Psoas muscle (tissue), 8 donors: ENCODE data around the gene LLCFC1. TPM values are rescaled to one million over a fixed set of nuclear protein-coding genes. Genes with fewer than 3 reads are reported as not detected.

Experiments used
- ATAC-seq, 4 donors: fragments of 200-7000 bp; cut with Tn5 transposase; one replicate each; pipeline ENCODE4 v1.9.1; 2020; ENCODE audit warnings: moderate library complexity in 3 of 4, mild to moderate bottlenecking in 2 of 4
- DNase-seq, 2 donors: peaks; one replicate each; pipeline ENCODE4 v3.0.0-alpha.2; 2020
- H3K27ac ChIP-seq: fragments of 200-600 bp; one replicate; pipeline ENCODE4 v1.8.0; 2022
- H3K27me3 ChIP-seq, 3 donors: fragments of 200-600 bp in 1 of 3; one replicate each; pipeline versions ENCODE4 v1.6.1 to v1.8.0; 2013 to 2022; ENCODE audit warnings: low read length in 2 of 3, mild to moderate bottlenecking in 2 of 3, moderate library complexity in 1 of 3; ENCODE audit not compliant: insufficient read depth in 3 of 3
- H3K36me3 ChIP-seq, 2 donors: fragments of 200-600 bp in 1 of 2; one replicate each; pipeline versions ENCODE4 v1.6.1 to v1.8.0; 2013 to 2022; ENCODE audit warnings: low read depth in 1 of 2, mild to moderate bottlenecking in 1 of 2, moderate library complexity in 1 of 2; ENCODE audit not compliant: insufficient read depth in 1 of 2
- H3K4me1 ChIP-seq: fragments of 200-600 bp; one replicate; pipeline ENCODE4 v1.8.0; 2022
- H3K4me3 ChIP-seq: fragments of 200-600 bp; one replicate; pipeline ENCODE4 v1.8.0; 2022; ENCODE audit warnings: mild to moderate bottlenecking
- H3K9me3 ChIP-seq: fragments of 200-600 bp; one replicate; pipeline ENCODE4 v1.8.0; 2022
- CTCF ChIP-seq: fragments of 200-600 bp; IDR thresholded peaks from one replicate; pipeline ENCODE4 v1.8.0; 2022; ENCODE audit warnings: antibody characterized with exemption
- WGBS, 3 donors: extraction: QIAGEN DNeasy Blood & Tissue Kit; methylation state at CpG; one replicate each; pipeline versions ENCODE4 v1.1.6 to v1.1.7; 2013; 5-methylcytosine and 5-hydroxymethylcytosine counted together
- intact Hi-C, 2 donors: fragments of 100-400 bp; cut with DNase I; formaldehyde crosslinking; loops; one replicate each; pipeline versions ENCODE4 v1.11.0 to v1.14.2; 2022
- polyA plus RNA-seq, 3 donors: library from polyadenylated mRNA; stranded (reverse); fragments of 200-250 nt; gene quantifications; one replicate each; pipeline ENCODE4 v1.2.3, GENCODE V29; 2013
- total RNA-seq, 4 donors: library from RNA; stranded (reverse); fragmentation: NEBNext Ultra II Directional in 2 of 4; extraction: Animal tissue kit (Norgen Biotek cat#: 25700) in 2 of 4; gene quantifications; one replicate each; pipeline versions ENCODE4 v1.2.1 to v1.2.4, GENCODE V29; 2021 to 2023
- donor health status: healthy with polysubstance abuse.
- donor health status: DM: no; HTN: no; CAD: no; lungs with moderate emphysema.
- donor health status: Bipolar disorder and iron deficiency.
- donor health status: healthy.
- donor health status: DM: yes; HTN: yes; CAD: no.
- donor health status: DM: no; HTN: no; CAD: no.
- donor health status: DM: no; HTN: no; CAD: no.
- donor health status: DM: yes; HTN: yes; CAD: no.

LLCFC1 gene
- total and polyA plus RNA-seq, 7 donors, result not detected

GRCh38 chr7:142959202-142959601 is 19.9 kb downstream of the LLCFC1 start:
- TF ChIP-seq CTCF, result no peak
- Histone ChIP-seq H3K4me3 (no peak overlapping the region), H3K9me3 (no peaks in the 10 kb centered on the region), H3K36me3 (no peaks in the 10 kb centered on the region), H3K4me1 (no peaks in the 10 kb centered on the region), H3K27ac (no peak overlapping the region), H3K27me3 (no peaks in the 10 kb centered on the region)
- intact Hi-C loops, result no loop called here
- DNase-seq (no peak), ATAC-seq (no peak)

GRCh38 chr7:142960955-142961512 is 21.8 kb downstream of the LLCFC1 start:
- no peaks in the 10 kb centered on the region for H3K9me3 ChIP-seq
- H3K4me3 ChIP-seq, result no peak overlapping the region
- ATAC-seq (no peak), DNase-seq (no peak)
- intact Hi-C loops, result no loop called here
- H3K36me3 ChIP-seq, result no peaks in the 10 kb centered on the region
- no peak for TF ChIP-seq CTCF
- WGBS, 3 donors, result 84 to 91% (median 87%) methylated on average over 5 of the region's 5 CpGs
- H3K27ac ChIP-seq, result no peak overlapping the region
- H3K4me1 ChIP-seq, result no peaks in the 10 kb centered on the region
- H3K27me3 ChIP-seq, result no peaks in the 10 kb centered on the region

GRCh38 chr7:142961595-142961972 is 22.3 kb downstream of the LLCFC1 start:
- WGBS, 3 donors, result 81 to 93% (median 86%) methylated on average over 4 of the region's 4 CpGs
- Histone ChIP-seq H3K4me3 (no peak overlapping the region), H3K27ac (no peak overlapping the region), H3K4me1 (no peaks in the 10 kb centered on the region), H3K9me3 (no peaks in the 10 kb centered on the region), H3K27me3 (no peaks in the 10 kb centered on the region), H3K36me3 (no peaks in the 10 kb centered on the region)
- TF ChIP-seq CTCF, result no peak
- DNase-seq, result no peak
- no peak for ATAC-seq
- intact Hi-C loops, result no loop called here

- intact Hi-C loops, result no loop called here
- H3K36me3 ChIP-seq, result no peaks in the 10 kb centered on the region
- no peak within 1 kb of the TSS for H3K27ac ChIP-seq
- ATAC-seq, result no peak
- WGBS, 3 donors, result 77 to 80% (median 79%) methylated on average over 9 of the region's 9 CpGs
- H3K9me3 ChIP-seq, result no peaks in the 10 kb centered on the region
- H3K4me3 ChIP-seq, result no peak within 1 kb of the TSS
- TF ChIP-seq CTCF, result no peak
- H3K27me3 ChIP-seq, result no peaks in the 10 kb centered on the region
- H3K4me1 ChIP-seq, result no peaks in the 10 kb centered on the region
- no peak for DNase-seq
Observed at GRCh38 chr7:142961973-142962926, 23.0 kb downstream of the LLCFC1 start, which contains the start of gene KEL. TSS of gene KEL (minus strand) at chr7:142962363. CDS start at chr7:142962206, 157 bp downstream.
